Measurements from ENCODE around the gene TXN.

Gene TXN

GRCh38 chr9:110276781-110277180 is 20.5 kb upstream of the TXN start:
- no peaks in the 10 kb centered on the region for H3K4me1 Mint-ChIP-seq
- ATAC-seq (ENCODE audit: low read depth), result no peak
- no peak overlapping the region for H3K4me3 Mint-ChIP-seq
- H3K36me3 Mint-ChIP-seq, result no peaks in the 10 kb centered on the region
- H3K9me3 Mint-ChIP-seq, result no peaks in the 10 kb centered on the region
- H3K27me3 Mint-ChIP-seq, result peaks cover 5% of the 10 kb centered on the region
- no peak overlapping the region for H3K27ac Mint-ChIP-seq
- no peak for DNase-seq (ENCODE audit: low spot score in 2 of 2)

GRCh38 chr9:110270211-110270995 is 14.1 kb upstream of the TXN start:
- peaks cover 3% of the 10 kb centered on the region for H3K27me3 Mint-ChIP-seq
- no peaks in the 10 kb centered on the region for H3K36me3 Mint-ChIP-seq
- no peaks in the 10 kb centered on the region for H3K4me1 Mint-ChIP-seq
- H3K4me3 Mint-ChIP-seq, result no peak overlapping the region
- H3K9me3 Mint-ChIP-seq, result no peaks in the 10 kb centered on the region
- DNase-seq (ENCODE audit: low spot score in 2 of 2), result no peak
- ATAC-seq (ENCODE audit: low read depth), result no peak
- no peak overlapping the region for H3K27ac Mint-ChIP-seq

- Mint-ChIP-seq H3K36me3 (no peaks in the 10 kb centered on the region), H3K27me3 (no peaks in the 10 kb centered on the region), H3K4me3 (no peak overlapping the region), H3K27ac (no peak overlapping the region), H3K4me1 (no peaks in the 10 kb centered on the region), H3K9me3 (no peaks in the 10 kb centered on the region)
- no peak for DNase-seq (ENCODE audit: low spot score in 2 of 2)
- ATAC-seq (ENCODE audit: low read depth), result no peak
These were observed 10.5 kb upstream of the TXN start for GRCh38 chr9:110266795-110267194.

- H3K4me1 Mint-ChIP-seq, result peaks cover 8% of the 10 kb centered on the region
- H3K27ac Mint-ChIP-seq, result no peak overlapping the region
- ATAC-seq (ENCODE audit: low read depth) (no peak), DNase-seq (ENCODE audit: low spot score in 2 of 2) (no peak)
- no peaks in the 10 kb centered on the region for H3K27me3 Mint-ChIP-seq
- no peaks in the 10 kb centered on the region for H3K36me3 Mint-ChIP-seq
- H3K9me3 Mint-ChIP-seq, result no peaks in the 10 kb centered on the region
- H3K4me3 Mint-ChIP-seq, result no peak overlapping the region
These were observed 5.3 kb upstream of the TXN start for GRCh38 chr9:110261632-110262031.

GRCh38 chr9:110260911-110261310 is 4.6 kb upstream of the TXN start:
- no peaks in the 10 kb centered on the region for H3K27me3 Mint-ChIP-seq
- ATAC-seq (ENCODE audit: low read depth) (no peak), DNase-seq (ENCODE audit: low spot score in 2 of 2) (no peak)
- no peaks in the 10 kb centered on the region for H3K36me3 Mint-ChIP-seq
- H3K4me3 Mint-ChIP-seq, result no peak overlapping the region
- peaks cover 10% of the 10 kb centered on the region for H3K4me1 Mint-ChIP-seq
- no peaks in the 10 kb centered on the region for H3K9me3 Mint-ChIP-seq
- no peak overlapping the region for H3K27ac Mint-ChIP-seq

- Mint-ChIP-seq H3K9me3 (no peaks in the 10 kb centered on the region), H3K4me3 (no peak overlapping the region), H3K27me3 (no peaks in the 10 kb centered on the region), H3K4me1 (peaks cover 15% of the 10 kb centered on the region), H3K36me3 (no peaks in the 10 kb centered on the region), H3K27ac (no peak overlapping the region)
- DNase-seq (ENCODE audit: low spot score in 2 of 2) (no peak), ATAC-seq (ENCODE audit: low read depth) (no peak)
These were observed 3.3 kb upstream of the TXN start for GRCh38 chr9:110259566-110259965.

GRCh38 chr9:110258690-110259091 is 2.4 kb upstream of the TXN start:
- no peak for DNase-seq (ENCODE audit: low spot score in 2 of 2)
- Mint-ChIP-seq H3K27ac (no peak overlapping the region), H3K4me3 (no peak overlapping the region), H3K27me3 (no peaks in the 10 kb centered on the region), H3K9me3 (no peaks in the 10 kb centered on the region), H3K36me3 (no peaks in the 10 kb centered on the region), H3K4me1 (peaks cover 17% of the 10 kb centered on the region)
- ATAC-seq (ENCODE audit: low read depth), result no peak

- no peak overlapping the region for H3K27ac Mint-ChIP-seq
- DNase-seq (ENCODE audit: low spot score in 2 of 2) (no peak), ATAC-seq (ENCODE audit: low read depth) (no peak)
- H3K36me3 Mint-ChIP-seq, result no peaks in the 10 kb centered on the region
- H3K9me3 Mint-ChIP-seq, result no peaks in the 10 kb centered on the region
- peaks cover 22% of the 10 kb centered on the region for H3K4me1 Mint-ChIP-seq
- no peaks in the 10 kb centered on the region for H3K27me3 Mint-ChIP-seq
- peak overlapping the region; percentile 25 for H3K4me3 Mint-ChIP-seq
These were observed 1.6 kb upstream of the TXN start for GRCh38 chr9:110257956-110258355.

- ATAC-seq (ENCODE audit: low read depth) (no peak), DNase-seq (ENCODE audit: low spot score in 2 of 2) (no peak)
- H3K4me1 Mint-ChIP-seq, result peaks cover 22% of the 10 kb centered on the region
- peak overlapping the region; percentile 95 for H3K27ac Mint-ChIP-seq
- peak overlapping the region; percentile 99 for H3K4me3 Mint-ChIP-seq
- no peaks in the 10 kb centered on the region for H3K9me3 Mint-ChIP-seq
- no peaks in the 10 kb centered on the region for H3K36me3 Mint-ChIP-seq
- H3K27me3 Mint-ChIP-seq, result no peaks in the 10 kb centered on the region
These were observed 962 bp upstream of the TXN start for GRCh38 chr9:110257097-110257841.

GRCh38 chr9:110255463-110256379 is 586 bp downstream of the TXN start:
- Mint-ChIP-seq H3K27ac (peak overlapping the region; percentile 95), H3K9me3 (no peaks in the 10 kb centered on the region), H3K4me3 (peak overlapping the region; percentile 99), H3K4me1 (peaks cover 22% of the 10 kb centered on the region), H3K36me3 (no peaks in the 10 kb centered on the region), H3K27me3 (no peaks in the 10 kb centered on the region)
- ATAC-seq (ENCODE audit: low read depth) (peak; percentile 26), DNase-seq (ENCODE audit: low spot score in 2 of 2) (no peak)

- no peak for DNase-seq (ENCODE audit: low spot score in 2 of 2)
- H3K4me1 Mint-ChIP-seq, result peaks cover 22% of the 10 kb centered on the region
- H3K27me3 Mint-ChIP-seq, result no peaks in the 10 kb centered on the region
- ATAC-seq (ENCODE audit: low read depth), result no peak
- H3K27ac Mint-ChIP-seq, result peak overlapping the region; percentile 95
- H3K4me3 Mint-ChIP-seq, result peak overlapping the region; percentile 99
- H3K36me3 Mint-ChIP-seq, result peaks cover 3% of the 10 kb centered on the region
- H3K9me3 Mint-ChIP-seq, result no peaks in the 10 kb centered on the region
These were observed 1.3 kb downstream of the TXN start for GRCh38 chr9:110255034-110255462.

- peaks cover 3% of the 10 kb centered on the region for H3K36me3 Mint-ChIP-seq
- H3K4me3 Mint-ChIP-seq, result peak overlapping the region; percentile 99
- ATAC-seq (ENCODE audit: low read depth) (no peak), DNase-seq (ENCODE audit: low spot score in 2 of 2) (no peak)
- peak overlapping the region; percentile 95 for H3K27ac Mint-ChIP-seq
- H3K4me1 Mint-ChIP-seq, result peaks cover 22% of the 10 kb centered on the region
- H3K27me3 Mint-ChIP-seq, result no peaks in the 10 kb centered on the region
- no peaks in the 10 kb centered on the region for H3K9me3 Mint-ChIP-seq
These were observed 1.8 kb downstream of the TXN start for GRCh38 chr9:110254500-110254899.

- Mint-ChIP-seq H3K27me3 (no peaks in the 10 kb centered on the region), H3K4me1 (peaks cover 20% of the 10 kb centered on the region), H3K27ac (peak overlapping the region; percentile 95), H3K4me3 (no peak overlapping the region), H3K9me3 (no peaks in the 10 kb centered on the region), H3K36me3 (peaks cover 9% of the 10 kb centered on the region)
- DNase-seq (ENCODE audit: low spot score in 2 of 2) (no peak), ATAC-seq (ENCODE audit: low read depth) (no peak)
These were observed 3.7 kb downstream of the TXN start for GRCh38 chr9:110252509-110253139.
